NCI-H460 (cell line): ENCODE results near the gene WWC1. TPM values are rescaled to one million over a fixed set of nuclear protein-coding genes. Genes with fewer than 3 reads are reported as not detected.
"Not testable (repeated sequence)": the region's sequence is repeated elsewhere in the genome, so short reads cannot be mapped to it uniquely, and the experiment has no call there.

Experiments
- DNase-seq: peaks from one replicate; pipeline ENCODE4 v3.0.0-alpha.2; 2016; ENCODE audit warnings: low read depth; ENCODE audit errors: extremely low read depth
- total RNA-seq: library from RNA; depleted of rRNA; stranded (reverse); fragments of >200 nt; shearing (Covaris generic); gene quantifications from 2 replicates; pipeline ENCODE4 v1.2.3, GENCODE V29; 2014

Gene WWC1
- total RNA-seq, 1 experiment from 2014 or later, result 19.0 TPM

GRCh38 chr5:168430296-168430695 lies 138.9 kb downstream of the WWC1 start:
- no peak for DNase-seq

- DNase-seq, result no peak
Measured at GRCh38 chr5:168432903-168433302, 141.5 kb downstream of the WWC1 start.

- no peak for DNase-seq
Measured at GRCh38 chr5:168434001-168434400, 142.6 kb downstream of the WWC1 start.

- DNase-seq, result no peak
Measured at GRCh38 chr5:168434746-168435321, 143.4 kb downstream of the WWC1 start.

GRCh38 chr5:168435340-168435739 lies 143.9 kb downstream of the WWC1 start:
- DNase-seq, result not testable (repeated sequence)

GRCh38 chr5:168438349-168438748 lies 146.9 kb downstream of the WWC1 start:
- no peak for DNase-seq

GRCh38 chr5:168443533-168443932 lies 152.1 kb downstream of the WWC1 start:
- DNase-seq, result no peak

GRCh38 chr5:168443950-168444700 lies 152.7 kb downstream of the WWC1 start:
- no peak for DNase-seq

- no peak for DNase-seq
Measured at GRCh38 chr5:168446983-168447619, 155.7 kb downstream of the WWC1 start.

GRCh38 chr5:168447808-168448207 lies 156.4 kb downstream of the WWC1 start:
- DNase-seq, result no peak

- DNase-seq, result no peak
Measured at GRCh38 chr5:168449166-168449565, 157.7 kb downstream of the WWC1 start.

- DNase-seq, result no peak
Measured at GRCh38 chr5:168451565-168451964, 160.1 kb downstream of the WWC1 start.

- DNase-seq, result no peak
Measured at GRCh38 chr5:168455201-168455600, 163.8 kb downstream of the WWC1 start.

- no peak for DNase-seq
Measured at GRCh38 chr5:168457542-168457941, 166.1 kb downstream of the WWC1 start.

- DNase-seq, result no peak
Measured at GRCh38 chr5:168460606-168461005, 169.2 kb downstream of the WWC1 start.

GRCh38 chr5:168463081-168463480 lies 171.6 kb downstream of the WWC1 start:
- no peak for DNase-seq

- no peak for DNase-seq
Measured at GRCh38 chr5:168464214-168464613, 172.8 kb downstream of the WWC1 start.

GRCh38 chr5:168464641-168465040 lies 173.2 kb downstream of the WWC1 start:
- DNase-seq, result no peak

GRCh38 chr5:168467755-168468330 lies 176.4 kb downstream of the WWC1 start:
- DNase-seq, result no peak

- DNase-seq, result no peak
Measured at GRCh38 chr5:168468836-168469235, 177.4 kb downstream of the WWC1 start.

- DNase-seq, result no peak
Measured at GRCh38 chr5:168469816-168470215, 178.4 kb downstream of the WWC1 start.

GRCh38 chr5:168471785-168472184 lies 180.3 kb downstream of the WWC1 start:
- no peak for DNase-seq
